ENCODE results near the gene ZBTB32. TPM values are rescaled to one million over a fixed set of nuclear protein-coding genes. Genes with fewer than 3 reads are reported as not detected.

ZBTB32 gene
- total RNA-seq, 3 donors from 2014 or later: 0.33 TPM; not detected in 2

DNA sequence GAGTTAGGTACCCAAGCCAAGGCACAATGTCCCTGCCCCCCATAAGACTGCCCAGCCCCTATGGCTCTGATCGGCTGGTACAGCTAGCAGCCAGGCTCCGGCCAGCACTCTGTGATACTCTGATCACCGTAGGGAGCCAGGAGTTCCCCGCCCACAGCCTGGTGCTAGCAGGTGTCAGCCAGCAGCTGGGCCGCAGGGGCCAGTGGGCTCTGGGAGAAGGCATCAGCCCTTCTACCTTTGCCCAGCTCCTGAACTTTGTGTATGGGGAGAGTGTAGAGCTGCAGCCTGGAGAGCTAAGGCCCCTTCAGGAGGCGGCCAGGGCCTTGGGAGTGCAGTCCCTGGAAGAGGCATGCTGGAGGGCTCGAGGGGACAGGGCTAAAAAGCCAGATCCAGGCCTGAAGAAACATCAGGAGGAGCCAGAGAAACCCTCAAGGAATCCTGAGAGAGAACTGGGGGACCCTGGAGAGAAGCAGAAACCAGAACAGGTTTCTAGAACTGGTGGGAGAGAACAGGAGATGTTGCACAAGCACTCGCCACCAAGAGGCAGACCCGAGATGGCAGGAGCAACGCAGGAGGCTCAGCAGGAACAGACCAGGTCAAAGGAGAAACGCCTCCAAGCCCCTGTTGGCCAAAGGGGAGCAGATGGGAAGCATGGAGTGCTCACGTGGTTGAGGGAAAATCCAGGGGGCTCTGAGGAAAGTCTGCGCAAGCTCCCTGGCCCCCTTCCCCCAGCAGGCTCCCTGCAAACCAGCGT is 10.4 kb downstream of the ZBTB32 start:
- Histone ChIP-seq H3K4me1 (peaks cover 17 to 19% of the 10 kb centered on the region in 2 donors), H3K9me3 (no peaks in the 10 kb centered on the region), H3K27ac (no peak overlapping the region), H3K27me3 (no peaks in the 10 kb centered on the region), H3K36me3 (no peaks in the 10 kb centered on the region), H3K4me3 (no peak overlapping the region)
- intact Hi-C loops (cut with DNase I; ENCODE audit: low total_unique reads): no loop called here
- TF ChIP-seq, protein P1, sequence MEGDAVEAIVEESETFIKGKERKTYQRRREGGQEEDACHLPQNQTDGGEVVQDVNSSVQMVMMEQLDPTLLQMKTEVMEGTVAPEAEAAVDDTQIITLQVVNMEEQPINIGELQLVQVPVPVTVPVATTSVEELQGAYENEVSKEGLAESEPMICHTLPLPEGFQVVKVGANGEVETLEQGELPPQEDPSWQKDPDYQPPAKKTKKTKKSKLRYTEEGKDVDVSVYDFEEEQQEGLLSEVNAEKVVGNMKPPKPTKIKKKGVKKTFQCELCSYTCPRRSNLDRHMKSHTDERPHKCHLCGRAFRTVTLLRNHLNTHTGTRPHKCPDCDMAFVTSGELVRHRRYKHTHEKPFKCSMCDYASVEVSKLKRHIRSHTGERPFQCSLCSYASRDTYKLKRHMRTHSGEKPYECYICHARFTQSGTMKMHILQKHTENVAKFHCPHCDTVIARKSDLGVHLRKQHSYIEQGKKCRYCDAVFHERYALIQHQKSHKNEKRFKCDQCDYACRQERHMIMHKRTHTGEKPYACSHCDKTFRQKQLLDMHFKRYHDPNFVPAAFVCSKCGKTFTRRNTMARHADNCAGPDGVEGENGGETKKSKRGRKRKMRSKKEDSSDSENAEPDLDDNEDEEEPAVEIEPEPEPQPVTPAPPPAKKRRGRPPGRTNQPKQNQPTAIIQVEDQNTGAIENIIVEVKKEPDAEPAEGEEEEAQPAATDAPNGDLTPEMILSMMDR (IDR thresholded peaks at IDR 0.05): no peak
- TF ChIP-seq POLR2AphosphoS5 (IDR thresholded peaks at IDR 0.05) (no peak), POLR2A (IDR thresholded peaks at IDR 0.05) (no peak)
- no peak for DNase-seq (ENCODE audit: low spot score in 2 of 2)

DNA sequence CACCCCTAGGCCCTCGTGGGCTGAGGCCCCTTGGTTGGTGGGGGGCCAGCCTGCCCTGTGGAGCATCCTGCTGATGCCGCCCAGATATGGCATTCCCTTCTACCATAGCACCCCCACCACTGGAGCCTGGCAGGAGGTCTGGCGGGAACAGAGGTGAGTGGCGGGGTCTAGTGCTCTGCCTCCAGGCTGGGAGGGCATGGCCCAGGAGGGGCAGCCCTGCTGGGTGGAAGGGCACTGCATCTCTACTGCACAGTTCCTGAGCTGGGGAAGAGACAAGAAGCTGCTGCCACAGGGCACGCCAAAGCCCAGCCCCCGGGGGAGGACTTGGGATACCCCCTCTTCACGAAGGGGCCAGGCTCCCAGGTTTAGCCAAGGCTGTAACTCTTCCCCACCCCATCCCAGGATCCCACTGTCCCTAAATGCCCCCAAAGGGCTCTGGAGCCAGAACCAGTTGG is 11.0 kb downstream of the ZBTB32 start:
- no peaks in the 10 kb centered on the region for H3K27me3 ChIP-seq
- H3K4me1 ChIP-seq: peaks cover 17 to 19% of the 10 kb centered on the region in 2 donors
- no peaks in the 10 kb centered on the region for H3K9me3 ChIP-seq
- H3K36me3 ChIP-seq: no peaks in the 10 kb centered on the region
- intact Hi-C loops (cut with DNase I; ENCODE audit: low total_unique reads): no loop called here
- peak overlapping the region; percentile 88 to 93 for H3K27ac ChIP-seq
- no peak for TF ChIP-seq POLR2AphosphoS5 (IDR thresholded peaks at IDR 0.05)
- TF ChIP-seq, protein P1 (IDR thresholded peaks at IDR 0.05): no peak
- H3K4me3 ChIP-seq: peak overlapping the region in 2 of 3 donors; percentile 90 to 93
- DNase-seq (ENCODE audit: low spot score in 2 of 2): no peak

DNA sequence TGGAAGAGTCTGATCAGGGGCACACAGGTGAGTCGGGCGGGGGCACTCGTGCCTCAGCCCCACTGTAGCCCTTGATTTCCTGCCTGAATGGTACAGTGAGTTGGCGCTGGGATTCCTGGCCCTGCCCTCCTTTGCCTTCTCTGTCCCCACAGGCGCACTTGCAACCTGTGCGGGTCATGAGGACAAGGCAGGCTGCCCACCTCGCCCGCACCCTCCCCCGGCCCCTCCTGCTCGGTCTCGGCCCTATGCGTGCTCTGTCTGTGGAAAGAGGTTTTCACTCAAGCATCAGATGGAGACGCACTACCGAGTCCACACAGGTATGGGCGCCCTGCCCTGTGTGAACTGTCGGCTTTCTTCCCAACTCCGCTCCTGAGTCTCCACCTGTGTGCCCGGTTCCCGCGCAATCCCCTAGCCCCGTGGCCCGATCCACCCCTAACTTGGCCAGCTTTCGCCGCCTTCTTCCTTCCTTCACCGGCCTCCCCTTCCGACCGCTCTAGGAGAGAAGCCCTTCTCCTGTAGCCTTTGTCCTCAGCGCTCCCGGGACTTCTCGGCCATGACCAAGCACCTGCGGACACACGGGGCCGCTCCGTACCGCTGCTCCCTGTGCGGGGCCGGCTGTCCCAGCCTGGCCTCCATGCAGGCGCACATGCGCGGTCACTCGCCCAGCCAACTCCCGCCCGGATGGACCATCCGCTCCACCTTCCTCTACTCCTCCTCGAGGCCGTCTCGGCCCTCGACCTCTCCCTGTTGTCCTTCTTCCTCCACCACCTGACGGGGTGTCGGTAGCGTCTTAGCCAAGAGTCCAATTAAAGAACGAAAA is 11.8 kb downstream of the ZBTB32 start:
- DNase-seq (ENCODE audit: low spot score in 2 of 2): peak in 1 of 2 donors; percentile 70
- H3K27ac ChIP-seq: peak overlapping the region; percentile 88 to 93
- no peaks in the 10 kb centered on the region for H3K27me3 ChIP-seq
- no peaks in the 10 kb centered on the region for H3K36me3 ChIP-seq
- no peaks in the 10 kb centered on the region for H3K9me3 ChIP-seq
- no peak for TF ChIP-seq POLR2AphosphoS5 (IDR thresholded peaks at IDR 0.05)
- intact Hi-C loops (cut with DNase I; ENCODE audit: low total_unique reads): no loop called here
- peak overlapping the region; percentile 76 to 93 (median 90) for H3K4me3 ChIP-seq
- H3K4me1 ChIP-seq: peaks cover 17 to 19% of the 10 kb centered on the region in 2 donors

DNA sequence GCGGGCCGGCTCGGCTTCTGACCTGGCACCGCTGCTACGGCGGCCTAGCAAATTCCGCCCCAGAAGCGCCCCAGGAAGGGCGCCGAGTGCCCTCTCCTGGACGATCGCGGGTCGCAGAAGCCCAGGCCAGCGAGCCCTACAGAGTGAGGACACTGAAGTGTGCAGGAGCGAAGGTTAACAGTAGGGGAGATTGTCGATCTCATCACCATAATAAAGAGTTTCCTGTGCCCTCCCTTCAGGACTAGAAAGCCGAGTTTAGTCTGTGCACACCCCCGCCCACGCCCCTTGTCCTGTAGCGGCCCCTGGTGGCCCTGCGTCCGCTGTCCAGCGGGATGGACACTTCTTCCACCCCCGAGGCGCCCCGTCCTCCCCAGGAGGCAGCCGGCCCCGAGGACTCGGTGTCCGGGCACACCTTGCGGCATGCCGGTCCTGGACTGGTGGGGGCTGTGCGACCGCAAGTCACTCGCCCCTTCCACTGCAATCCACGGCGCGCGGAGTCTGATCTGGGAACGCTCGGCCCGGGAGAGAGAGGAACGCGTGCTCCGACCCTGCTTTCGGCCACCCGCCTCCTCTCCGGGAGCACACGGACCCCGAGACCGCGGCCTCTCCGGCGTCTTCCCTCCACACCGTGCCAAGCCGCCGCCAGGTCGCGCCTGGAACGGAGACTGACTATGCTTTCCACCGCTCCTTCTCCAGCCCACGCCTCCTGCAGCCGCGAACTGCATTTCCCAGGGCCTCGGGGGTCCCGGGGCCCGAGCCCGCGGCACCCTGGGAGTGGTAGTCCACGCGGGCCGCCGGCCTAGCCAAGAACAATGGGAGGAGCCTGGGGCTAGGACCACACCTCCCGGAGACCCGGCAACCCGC is 12.7 kb downstream of the ZBTB32 start:
- Histone ChIP-seq H3K27ac (peak overlapping the region; percentile 88 to 93), H3K4me1 (peaks cover 17 to 19% of the 10 kb centered on the region in 2 donors), H3K9me3 (no peaks in the 10 kb centered on the region), H3K4me3 (peak overlapping the region; percentile 76 to 93 (median 90)), H3K27me3 (no peaks in the 10 kb centered on the region), H3K36me3 (no peaks in the 10 kb centered on the region)
- intact Hi-C loops (cut with DNase I; ENCODE audit: low total_unique reads): no loop called here
- DNase-seq (ENCODE audit: low spot score in 2 of 2): peak; percentile 93 to 96
- TF ChIP-seq POLR2A (IDR thresholded peaks at IDR 0.05): no peak
- peak in 1 of 3 donors; percentile 18 for TF ChIP-seq POLR2AphosphoS5 (IDR thresholded peaks at IDR 0.05)
- TF ChIP-seq, protein P1 (IDR thresholded peaks at IDR 0.05): peak; percentile 43 to 90 (median 86)

DNA sequence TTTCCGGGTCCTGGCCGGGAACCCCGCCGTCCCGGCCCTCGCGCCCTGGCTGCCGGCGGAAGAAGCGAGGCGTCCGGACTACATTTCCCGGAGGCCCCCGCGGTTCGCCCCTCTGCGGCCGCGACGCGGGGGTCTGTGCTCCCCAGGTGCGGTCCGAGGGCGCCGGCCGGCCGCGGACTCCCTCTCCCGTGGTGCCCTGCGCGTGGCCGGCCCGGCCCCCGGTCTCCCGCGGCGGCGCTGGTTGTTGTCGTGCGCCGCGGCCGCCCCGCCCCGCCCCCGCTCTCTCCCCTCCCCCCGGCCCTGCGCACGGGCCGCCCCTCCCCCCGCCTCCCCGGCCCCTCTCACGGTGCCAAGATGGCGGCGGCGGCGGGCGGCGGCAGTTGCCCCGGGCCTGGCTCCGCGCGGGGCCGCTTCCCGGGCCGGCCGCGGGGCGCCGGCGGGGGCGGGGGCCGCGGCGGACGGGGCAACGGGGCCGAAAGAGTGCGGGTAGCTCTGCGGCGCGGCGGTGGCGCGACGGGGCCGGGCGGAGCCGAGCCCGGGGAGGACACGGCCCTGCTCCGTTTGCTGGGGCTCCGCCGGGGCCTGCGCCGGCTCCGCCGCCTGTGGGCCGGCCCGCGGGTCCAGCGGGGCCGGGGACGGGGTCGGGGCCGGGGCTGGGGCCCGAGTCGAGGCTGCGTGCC is 13.4 kb downstream of the ZBTB32 start, which contains the start of gene KMT2B:
KMT2B (plus strand) TSS at position 339 of the 680 bp plus-strand sequence; CDS start at position 355, 16 bp downstream.
- intact Hi-C loops (cut with DNase I; ENCODE audit: low total_unique reads): no loop called here
- DNase-seq (ENCODE audit: low spot score in 2 of 2): no peak
- TF ChIP-seq, protein P1 (IDR thresholded peaks at IDR 0.05): no peak
- TF ChIP-seq POLR2AphosphoS5 (IDR thresholded peaks at IDR 0.05): peak in 2 of 3 donors; percentile 6 to 62

More for the DNA sequence above, 13.4 kb downstream of the ZBTB32 start, which contains the start of gene KMT2B:
- no peaks in the 10 kb centered on the region for H3K27me3 ChIP-seq
- peak within 1 kb of the TSS; percentile 88 to 93 for H3K27ac ChIP-seq
- peaks cover 17 to 19% of the 10 kb centered on the region in 2 donors for H3K4me1 ChIP-seq
- H3K9me3 ChIP-seq: no peaks in the 10 kb centered on the region
- H3K4me3 ChIP-seq: peak within 1 kb of the TSS; percentile 76 to 93 (median 90)
- H3K36me3 ChIP-seq: no peaks in the 10 kb centered on the region

Data from breast epithelium (tissue), 4 donors.